Hepatocyte (in vitro differentiated cells): ENCODE results near the gene ADCY9.

Experiments used
- EZH2 ChIP-seq: fragments of 200-600 bp; sonication (generic); IDR thresholded peaks from 2 replicates; pipeline ENCODE4 v1.6.1; 2016; ENCODE audit warnings: antibody characterized with exemption, mild to moderate bottlenecking, borderline replicate concordance
- EZH2phosphoT487 ChIP-seq: fragments of 200-600 bp; sonication (generic); IDR thresholded peaks from one replicate; pipeline ENCODE4 v1.6.1; 2018; ENCODE audit warnings: antibody characterized with exemption, mild to moderate bottlenecking, low read depth, moderate library complexity; ENCODE audit not compliant: unreplicated experiment, severe bottlenecking
- TF ChIP-seq, protein P1 (sequence below): fragments of 200-600 bp; sonication (generic); IDR thresholded peaks from 2 replicates; pipeline ENCODE4 v1.5.1; 2016; ENCODE audit warnings: antibody characterized with exemption, mild to moderate bottlenecking; ENCODE audit not compliant: poor library complexity

DNA sequence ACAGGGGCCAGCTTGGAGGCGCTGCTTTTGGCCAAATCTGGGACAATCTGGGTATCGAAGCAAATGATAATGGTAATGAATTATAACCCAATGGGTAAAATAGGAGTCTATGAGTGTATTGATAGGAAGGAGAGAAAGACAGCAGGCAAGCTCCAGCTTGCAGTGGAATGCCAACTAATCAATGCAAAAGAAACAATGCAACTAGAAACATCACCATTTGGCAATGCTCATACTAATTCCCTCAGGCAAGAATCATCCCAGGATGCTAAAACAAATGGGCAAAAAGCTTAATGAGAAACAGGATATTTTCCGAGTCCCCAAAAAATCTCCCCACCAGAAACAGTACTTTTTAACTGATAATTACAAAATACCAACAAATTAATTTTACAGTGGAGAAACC lies 64.7 kb downstream of the ADCY9 start:
- TF ChIP-seq, protein P1, sequence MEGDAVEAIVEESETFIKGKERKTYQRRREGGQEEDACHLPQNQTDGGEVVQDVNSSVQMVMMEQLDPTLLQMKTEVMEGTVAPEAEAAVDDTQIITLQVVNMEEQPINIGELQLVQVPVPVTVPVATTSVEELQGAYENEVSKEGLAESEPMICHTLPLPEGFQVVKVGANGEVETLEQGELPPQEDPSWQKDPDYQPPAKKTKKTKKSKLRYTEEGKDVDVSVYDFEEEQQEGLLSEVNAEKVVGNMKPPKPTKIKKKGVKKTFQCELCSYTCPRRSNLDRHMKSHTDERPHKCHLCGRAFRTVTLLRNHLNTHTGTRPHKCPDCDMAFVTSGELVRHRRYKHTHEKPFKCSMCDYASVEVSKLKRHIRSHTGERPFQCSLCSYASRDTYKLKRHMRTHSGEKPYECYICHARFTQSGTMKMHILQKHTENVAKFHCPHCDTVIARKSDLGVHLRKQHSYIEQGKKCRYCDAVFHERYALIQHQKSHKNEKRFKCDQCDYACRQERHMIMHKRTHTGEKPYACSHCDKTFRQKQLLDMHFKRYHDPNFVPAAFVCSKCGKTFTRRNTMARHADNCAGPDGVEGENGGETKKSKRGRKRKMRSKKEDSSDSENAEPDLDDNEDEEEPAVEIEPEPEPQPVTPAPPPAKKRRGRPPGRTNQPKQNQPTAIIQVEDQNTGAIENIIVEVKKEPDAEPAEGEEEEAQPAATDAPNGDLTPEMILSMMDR = no peak
- TF ChIP-seq EZH2 = no peak
- no peak for TF ChIP-seq EZH2phosphoT487
